GM20431 (cell line): Measurements from ENCODE around the gene CLCA1.
"Not testable (repeated sequence)": the region's sequence is repeated elsewhere in the genome, so short reads cannot be mapped to it uniquely, and the experiment has no call there.

Experiments
- in situ Hi-C: fragments of 300-500 bp; cut with MseI, MboI; formaldehyde crosslinking; loops from one replicate; pipeline ENCODE4 v1.15.0; 2020; ENCODE audit warnings: low sequenced_read_pairs; ENCODE audit not compliant: unreplicated experiment

CLCA1 gene

GRCh38 chr1:86500714-86501113 is 32.0 kb downstream of the CLCA1 start:
- in situ Hi-C loops, result no loop called here

DNA sequence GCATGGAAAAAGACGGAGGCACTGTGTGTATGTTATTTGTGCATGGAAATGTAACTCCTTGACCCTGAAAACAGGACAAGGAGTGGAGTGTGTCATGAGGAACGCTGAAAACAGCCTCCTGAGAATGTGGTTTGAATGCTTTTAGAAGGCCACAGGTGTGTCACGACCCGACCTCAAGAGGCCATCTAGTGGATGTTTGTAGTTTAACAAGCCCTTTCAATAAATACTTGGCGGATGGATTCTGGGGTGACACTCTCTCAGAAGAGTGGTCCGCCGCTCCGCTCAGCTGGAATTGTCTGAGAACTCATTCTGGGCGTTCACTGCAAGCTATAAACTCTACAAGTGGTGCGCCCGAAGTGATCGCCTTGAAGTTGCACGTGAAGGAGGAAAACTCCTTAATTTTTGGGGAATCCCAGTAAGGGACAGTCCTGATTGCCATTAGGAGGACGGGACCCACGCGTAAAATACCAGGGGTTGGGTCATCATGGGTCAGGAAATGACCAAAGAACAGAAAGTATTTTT is 33.5 kb downstream of the CLCA1 start:
- in situ Hi-C loops, result not testable (repeated sequence)

DNA sequence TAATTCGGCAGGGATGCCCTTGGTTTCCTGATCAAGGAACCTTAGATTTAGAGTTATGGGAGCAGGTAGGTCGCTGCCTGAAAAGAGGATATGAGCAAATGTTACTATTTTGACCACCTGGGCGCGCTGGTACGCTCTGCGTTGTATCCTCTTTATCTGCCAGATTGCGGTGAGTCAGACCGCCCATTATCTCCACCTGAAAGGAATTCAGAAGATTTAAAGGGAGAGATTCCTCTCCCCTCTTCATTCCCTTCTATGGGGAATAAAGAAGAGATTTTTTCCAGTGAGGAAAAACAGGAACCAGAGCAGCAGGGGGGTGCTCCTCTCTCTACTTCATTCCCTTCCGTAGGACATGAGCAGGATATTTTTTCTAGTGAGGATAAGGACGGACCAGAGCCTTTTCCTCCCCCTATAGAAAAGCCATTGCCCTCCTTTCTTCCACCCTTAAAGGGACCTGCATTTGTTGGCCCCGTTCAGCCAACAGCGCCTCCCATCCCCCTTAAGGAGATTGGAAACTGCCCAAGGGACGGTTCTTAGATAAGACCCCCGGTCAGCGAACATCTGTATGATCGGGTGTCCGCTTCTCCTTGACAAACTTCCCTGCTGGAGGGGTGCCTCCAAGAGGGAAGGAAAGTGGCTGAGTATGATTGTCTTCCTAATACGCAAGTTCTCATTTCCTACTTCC is 34.1 kb downstream of the CLCA1 start:
- in situ Hi-C loops, result no loop called here

GRCh38 chr1:86503406-86504136 is 34.8 kb downstream of the CLCA1 start:
- in situ Hi-C loops, result no loop called here

- in situ Hi-C loops, result no loop called here
These were observed 35.4 kb downstream of the CLCA1 start for GRCh38 chr1:86504137-86504479.

GRCh38 chr1:86504895-86505563 is 36.3 kb downstream of the CLCA1 start:
- in situ Hi-C loops, result no loop called here

DNA sequence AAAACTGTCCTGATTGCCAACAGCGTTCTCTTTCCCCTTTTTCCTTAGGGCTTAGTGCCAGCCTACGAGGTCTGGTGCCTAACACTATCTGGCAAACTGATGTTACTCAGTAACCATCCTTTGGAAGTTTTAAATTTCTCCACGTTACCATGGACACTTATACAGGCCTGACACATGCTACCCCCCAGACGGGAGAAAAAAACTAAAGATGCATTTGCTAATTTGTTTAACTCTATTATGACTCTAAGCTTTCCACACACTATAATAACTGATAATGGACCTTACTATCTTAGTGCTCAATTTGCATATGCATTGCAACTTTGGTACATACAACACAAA is 36.8 kb downstream of the CLCA1 start:
- in situ Hi-C loops, result no loop called here

GRCh38 chr1:86507935-86508582 is 39.3 kb downstream of the CLCA1 start:
- in situ Hi-C loops, result no loop called here

DNA sequence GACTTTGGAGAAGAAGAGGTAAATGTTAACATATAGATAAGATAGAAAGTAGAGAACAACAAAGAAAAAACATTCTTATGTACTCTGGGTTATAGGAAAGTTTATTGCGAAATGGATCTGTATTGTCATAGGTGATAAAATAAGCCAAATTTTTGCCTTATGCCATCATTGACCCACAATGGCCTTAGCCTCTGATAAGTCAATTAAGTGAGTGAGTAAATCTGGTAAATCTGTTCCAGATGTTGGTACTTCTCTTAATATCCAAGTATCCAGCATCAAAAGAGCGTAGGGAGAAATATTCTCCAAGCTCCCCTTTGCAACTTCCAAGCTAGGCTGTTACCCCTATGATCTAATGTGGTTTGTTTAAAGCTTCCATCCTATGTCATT is 39.8 kb downstream of the CLCA1 start:
- in situ Hi-C loops, result no loop called here

DNA sequence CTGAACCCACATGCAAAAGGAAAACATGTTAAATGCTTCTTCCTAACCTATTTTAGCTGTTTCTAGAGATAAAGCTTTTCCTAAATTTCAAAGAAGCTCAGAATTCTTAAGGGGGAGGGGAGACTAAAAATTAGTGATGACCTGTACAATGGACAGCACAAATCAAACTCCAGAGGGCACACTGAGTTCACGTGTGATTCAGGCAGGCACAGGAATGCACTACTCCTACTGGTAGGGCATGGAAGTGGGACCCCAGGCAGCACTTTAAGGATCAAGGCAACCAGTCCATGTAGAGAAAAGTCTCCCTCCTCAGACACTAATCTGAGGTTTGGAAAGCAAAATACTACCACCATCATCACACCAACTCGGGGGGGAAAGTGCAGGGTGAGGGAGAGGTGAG is 46.9 kb downstream of the CLCA1 start:
- in situ Hi-C loops, result no loop called here

- in situ Hi-C loops, result no loop called here
These were observed 47.6 kb downstream of the CLCA1 start for GRCh38 chr1:86516335-86516734.

GRCh38 chr1:86517336-86517735 is 48.6 kb downstream of the CLCA1 start:
- in situ Hi-C loops, result no loop called here

GRCh38 chr1:86520789-86521521 is 52.2 kb downstream of the CLCA1 start:
- in situ Hi-C loops, result no loop called here

DNA sequence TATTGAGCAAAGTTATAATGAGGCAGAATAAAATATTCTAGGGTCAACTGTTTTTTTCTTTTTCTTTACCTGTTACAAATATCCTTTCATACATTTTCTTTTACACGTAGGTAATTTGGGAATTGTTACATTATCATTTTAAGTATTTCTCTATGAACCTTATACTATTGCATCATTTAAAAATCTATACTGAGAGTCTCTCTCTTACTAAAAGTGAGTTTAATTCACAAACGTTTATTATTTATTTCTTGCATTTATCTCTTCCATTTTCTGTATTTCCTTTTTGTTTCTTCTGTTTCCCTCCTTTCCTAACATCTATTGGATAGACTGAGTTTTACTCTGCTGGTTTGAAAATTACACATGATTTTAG is 52.8 kb downstream of the CLCA1 start:
- in situ Hi-C loops, result no loop called here

- in situ Hi-C loops, result no loop called here
These were observed 53.5 kb downstream of the CLCA1 start for GRCh38 chr1:86522240-86522639.

DNA sequence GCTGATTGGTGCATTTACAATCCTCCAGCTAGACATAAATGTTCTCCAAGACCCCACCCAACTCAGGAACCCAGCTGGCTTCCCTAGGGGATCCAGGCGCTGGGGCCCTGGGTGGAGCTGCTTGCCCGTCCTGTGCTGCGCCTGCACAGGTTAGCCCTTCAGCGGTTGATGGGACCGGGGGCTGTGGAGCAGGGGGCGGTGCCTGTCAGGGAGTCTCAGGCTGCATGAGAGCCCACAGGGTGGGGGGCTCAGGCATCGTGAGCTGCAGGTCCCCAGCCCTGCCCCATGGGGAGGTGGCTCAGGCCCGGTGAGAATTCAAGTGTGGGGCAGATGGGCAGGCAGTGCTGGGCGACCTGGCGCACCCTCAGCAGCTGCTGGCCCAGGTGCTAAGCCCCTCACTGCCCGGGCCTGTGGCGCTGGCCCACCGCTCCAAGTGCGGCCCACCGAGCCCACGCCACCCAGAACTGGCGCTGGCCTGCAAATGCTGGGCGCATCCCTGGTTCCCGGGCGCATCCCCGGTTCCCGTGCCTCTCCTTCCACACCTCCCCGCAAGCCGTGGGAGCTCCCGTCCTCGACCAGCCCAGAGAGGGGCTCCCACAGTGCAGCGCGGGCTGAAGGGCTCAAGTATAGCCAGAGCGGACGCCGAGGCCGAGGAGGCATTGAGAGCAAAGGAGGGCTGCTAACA is 55.1 kb downstream of the CLCA1 start:
- in situ Hi-C loops, result no loop called here

- in situ Hi-C loops, result no loop called here
These were observed 58.6 kb downstream of the CLCA1 start for GRCh38 chr1:86527306-86527705.

DNA sequence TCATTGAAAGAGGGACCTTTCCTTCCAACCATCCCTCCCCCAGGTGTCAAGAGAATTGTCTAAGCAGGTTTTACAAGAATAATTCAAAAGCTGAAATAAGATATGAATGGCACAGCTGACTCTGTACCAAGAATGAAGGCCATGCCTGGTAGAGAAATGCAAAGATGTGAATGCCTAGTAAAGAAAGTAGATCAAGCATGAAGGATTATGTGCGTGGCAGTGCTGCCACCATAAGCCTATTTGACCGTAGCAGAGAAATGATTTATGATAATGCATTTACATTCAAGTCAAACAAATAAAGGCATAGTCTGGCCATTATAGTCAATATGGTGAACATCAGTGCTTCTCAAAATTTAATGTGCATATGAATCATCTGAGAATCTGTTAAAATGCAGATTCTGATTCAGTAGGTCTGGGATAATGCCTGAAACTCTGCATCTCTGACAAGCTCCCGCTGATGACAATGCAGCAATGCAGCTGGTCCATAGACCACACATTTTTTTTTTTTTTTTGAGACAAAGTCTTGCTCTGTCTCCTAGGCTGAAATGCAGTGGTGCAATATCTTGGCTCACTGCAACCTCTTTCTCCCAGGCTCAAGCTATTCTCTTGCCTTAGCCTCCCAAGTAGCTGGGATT is 61.6 kb downstream of the CLCA1 start:
- in situ Hi-C loops, result no loop called here
